GM19193 (cell line): Measurements from ENCODE around the gene SRSF7.

Experiments
- POLR2A ChIP-seq: IDR thresholded peaks from 4 replicates; pipeline ENCODE4 v1.6.1; 2011; ENCODE audit not compliant: insufficient read depth, insufficient read length; ENCODE audit errors: extremely low read depth

Gene SRSF7

GRCh38 chr2:38697116-38697840 lies 53.9 kb downstream of the SRSF7 start:
- no peak for TF ChIP-seq POLR2A
